Thyroid gland (tissue), 4 donors: ENCODE results near the gene ARMS2.

Source experiments
- POLR2A ChIP-seq, 2 donors: fragments of 450-650 bp; IDR thresholded peaks; one replicate each; pipeline ENCODE4 v1.6.1; 2017; ENCODE audit warnings: antibody characterized with exemption in 2 of 2, mild to moderate bottlenecking in 2 of 2, moderate library complexity in 1 of 2
- TF ChIP-seq, protein P1 (sequence below), 6 experiments: fragments of 200-600 bp in 3 of 6; fragments of 450-650 bp in 3 of 6; sonication (generic) in 3 of 6; IDR thresholded peaks; one replicate each; pipeline ENCODE4 v1.5.1; 2016 to 2019; ENCODE audit warnings: antibody characterized with exemption in 6 of 6, mild to moderate bottlenecking in 2 of 6, inconsistent platforms in 1 of 6, moderate library complexity in 1 of 6

DNA sequence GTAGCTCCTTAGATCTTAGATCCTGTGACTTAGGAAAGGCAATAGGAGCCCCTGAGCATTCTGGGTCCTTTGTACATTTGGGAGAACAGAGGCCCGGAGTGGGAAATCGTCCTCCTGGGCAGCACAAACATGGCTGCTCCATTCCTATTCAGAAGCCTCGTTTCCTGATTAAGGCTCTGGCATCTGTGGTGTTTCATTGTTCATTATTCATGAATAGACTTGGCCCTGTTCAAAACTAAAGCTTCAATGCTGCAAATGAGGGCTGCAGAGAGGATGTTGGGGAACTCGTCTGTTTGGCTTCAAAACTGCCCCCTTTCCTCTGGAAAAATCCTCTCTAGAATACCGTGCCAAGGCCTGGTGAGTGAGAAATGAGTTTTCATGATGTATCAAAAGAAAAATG lies 3.5 kb downstream of the ARMS2 start:
- TF ChIP-seq, protein P1, sequence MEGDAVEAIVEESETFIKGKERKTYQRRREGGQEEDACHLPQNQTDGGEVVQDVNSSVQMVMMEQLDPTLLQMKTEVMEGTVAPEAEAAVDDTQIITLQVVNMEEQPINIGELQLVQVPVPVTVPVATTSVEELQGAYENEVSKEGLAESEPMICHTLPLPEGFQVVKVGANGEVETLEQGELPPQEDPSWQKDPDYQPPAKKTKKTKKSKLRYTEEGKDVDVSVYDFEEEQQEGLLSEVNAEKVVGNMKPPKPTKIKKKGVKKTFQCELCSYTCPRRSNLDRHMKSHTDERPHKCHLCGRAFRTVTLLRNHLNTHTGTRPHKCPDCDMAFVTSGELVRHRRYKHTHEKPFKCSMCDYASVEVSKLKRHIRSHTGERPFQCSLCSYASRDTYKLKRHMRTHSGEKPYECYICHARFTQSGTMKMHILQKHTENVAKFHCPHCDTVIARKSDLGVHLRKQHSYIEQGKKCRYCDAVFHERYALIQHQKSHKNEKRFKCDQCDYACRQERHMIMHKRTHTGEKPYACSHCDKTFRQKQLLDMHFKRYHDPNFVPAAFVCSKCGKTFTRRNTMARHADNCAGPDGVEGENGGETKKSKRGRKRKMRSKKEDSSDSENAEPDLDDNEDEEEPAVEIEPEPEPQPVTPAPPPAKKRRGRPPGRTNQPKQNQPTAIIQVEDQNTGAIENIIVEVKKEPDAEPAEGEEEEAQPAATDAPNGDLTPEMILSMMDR (IDR thresholded peaks at IDR 0.05) = no peak
- no peak for TF ChIP-seq POLR2A (IDR thresholded peaks at IDR 0.05)
